ENCODE data around the gene GTF3C1.
"Not testable (repeated sequence)": the region's sequence is repeated elsewhere in the genome, so short reads cannot be mapped to it uniquely, and the experiment has no call there.

The GTF3C1 gene

DNA sequence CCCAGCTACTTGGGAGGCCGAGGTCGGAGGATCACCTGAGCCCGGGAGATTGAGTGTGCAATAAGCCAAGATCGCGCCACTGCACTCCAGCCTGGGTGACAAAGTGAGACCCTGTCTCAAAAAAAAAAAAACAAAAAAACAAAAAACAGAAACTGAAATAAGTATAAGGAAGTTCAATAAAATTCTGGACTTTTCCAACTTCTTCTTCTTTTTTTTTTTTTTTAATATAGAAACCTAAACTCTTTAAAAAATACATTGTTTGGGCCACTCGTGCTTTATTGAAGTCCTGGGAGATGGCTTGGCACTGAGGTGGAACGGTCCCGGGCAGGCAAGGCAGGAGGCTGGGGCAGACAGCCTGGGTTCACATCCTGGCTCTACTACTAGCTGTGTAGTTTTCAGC is 37.0 kb upstream of the GTF3C1 start:
- 97 to 100% methylated on average over 3 to 6 of the region's 8 CpGs for WGBS, 2 experiments (ENCODE audit: insufficient coverage in 2 of 2)
- Histone ChIP-seq H3K9me3 (ENCODE audit: control insufficient read depth, low read length) (no peaks in the 10 kb centered on the region), H3K4me1 (ENCODE audit: control insufficient read depth, insufficient read depth, low read length, poor library complexity, severe bottlenecking) (peaks cover 7% of the 10 kb centered on the region), H3K27ac (ENCODE audit: low read depth, low read length, severe bottlenecking) (no peak overlapping the region), H3K36me3 (ENCODE audit: control insufficient read depth, insufficient read depth, low read length) (peaks cover 15% of the 10 kb centered on the region), H3K4me3 (ENCODE audit: extremely low read depth, insufficient read depth, low read length, poor library complexity, severe bottlenecking) (no peak overlapping the region)

DNA sequence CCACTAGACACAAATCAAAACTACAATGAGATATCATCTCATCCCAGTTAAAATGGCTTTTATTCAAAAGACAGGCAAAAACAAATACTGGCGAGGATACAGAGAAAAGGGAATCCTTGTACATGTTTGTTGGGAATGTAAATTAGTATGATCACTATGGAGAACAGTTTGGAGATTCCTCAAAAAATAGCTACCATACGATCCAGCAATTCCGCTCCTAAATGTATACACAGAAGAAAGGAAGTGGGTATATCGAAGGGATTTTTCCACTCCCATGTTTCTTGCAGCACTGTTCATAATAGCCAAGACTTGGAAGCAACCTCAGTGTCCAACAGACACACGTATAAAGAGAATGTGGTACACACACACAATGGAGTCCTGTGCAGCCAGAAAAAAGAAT is 35.5 kb upstream of the GTF3C1 start:
- WGBS, 2 experiments (ENCODE audit: insufficient coverage in 2 of 2), result 87 to 100% methylated on average over 2 to 4 of the region's 5 CpGs
- H3K36me3 ChIP-seq (ENCODE audit: control insufficient read depth, insufficient read depth, low read length), result peaks cover 15% of the 10 kb centered on the region
- no peak overlapping the region for H3K4me3 ChIP-seq (ENCODE audit: extremely low read depth, insufficient read depth, low read length, poor library complexity, severe bottlenecking)
- no peak overlapping the region for H3K27ac ChIP-seq (ENCODE audit: low read depth, low read length, severe bottlenecking)
- H3K4me1 ChIP-seq (ENCODE audit: control insufficient read depth, insufficient read depth, low read length, poor library complexity, severe bottlenecking), result peaks cover 7% of the 10 kb centered on the region
- H3K9me3 ChIP-seq (ENCODE audit: control insufficient read depth, low read length), result no peaks in the 10 kb centered on the region

DNA sequence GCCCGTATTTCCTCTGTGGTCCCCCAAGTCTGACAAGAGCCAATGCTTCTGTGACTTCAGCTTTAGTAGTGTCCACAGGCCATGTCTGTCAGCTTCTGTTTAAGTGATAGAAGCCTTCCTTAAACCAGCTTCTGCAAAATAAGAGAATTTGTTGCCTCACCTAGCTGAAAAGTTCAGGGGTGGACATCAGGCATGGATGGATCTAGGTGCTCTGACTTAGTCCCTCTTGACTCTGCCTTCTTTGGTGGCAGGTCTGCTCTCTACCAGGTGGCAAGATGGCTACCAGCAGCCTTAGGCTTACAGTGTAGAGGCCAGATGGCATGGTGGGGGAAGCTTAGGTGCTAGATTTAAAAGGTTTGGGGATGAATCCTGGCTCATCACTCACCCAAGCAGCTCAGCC is 33.9 kb upstream of the GTF3C1 start:
- H3K4me1 ChIP-seq (ENCODE audit: control insufficient read depth, insufficient read depth, low read length, poor library complexity, severe bottlenecking), result peaks cover 17% of the 10 kb centered on the region
- WGBS, 2 experiments (ENCODE audit: insufficient coverage in 2 of 2), result 89 to 90% methylated on average over 1 of the region's 1 CpG
- no peak overlapping the region for H3K4me3 ChIP-seq (ENCODE audit: extremely low read depth, insufficient read depth, low read length, poor library complexity, severe bottlenecking)
- peak overlapping the region; percentile 45 for H3K27ac ChIP-seq (ENCODE audit: low read depth, low read length, severe bottlenecking)
- no peaks in the 10 kb centered on the region for H3K9me3 ChIP-seq (ENCODE audit: control insufficient read depth, low read length)
- peaks cover 15% of the 10 kb centered on the region for H3K36me3 ChIP-seq (ENCODE audit: control insufficient read depth, insufficient read depth, low read length)

DNA sequence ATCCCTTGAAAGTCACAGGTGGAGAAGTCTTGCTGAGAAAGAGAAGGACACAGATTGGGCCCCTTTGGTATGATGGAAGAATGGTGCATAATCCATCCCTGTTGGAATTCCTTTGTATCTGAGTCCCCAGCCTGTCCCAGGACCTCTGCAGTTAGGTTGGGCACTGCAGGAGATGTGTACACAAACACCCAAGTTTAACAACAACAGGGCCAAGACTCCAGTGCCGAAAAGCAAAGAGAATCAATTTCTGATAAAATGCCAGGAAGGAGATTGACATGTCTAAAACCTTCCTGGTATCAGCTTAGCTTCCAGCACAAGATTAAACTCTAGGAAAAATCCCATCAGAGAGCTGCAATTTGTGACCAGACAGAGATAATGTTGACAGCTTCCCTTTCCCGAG is 33.2 kb upstream of the GTF3C1 start:
- Histone ChIP-seq H3K4me1 (ENCODE audit: control insufficient read depth, insufficient read depth, low read length, poor library complexity, severe bottlenecking) (peaks cover 21% of the 10 kb centered on the region), H3K27ac (ENCODE audit: low read depth, low read length, severe bottlenecking) (peak overlapping the region; percentile 45), H3K9me3 (ENCODE audit: control insufficient read depth, low read length) (no peaks in the 10 kb centered on the region), H3K4me3 (ENCODE audit: extremely low read depth, insufficient read depth, low read length, poor library complexity, severe bottlenecking) (no peak overlapping the region), H3K36me3 (ENCODE audit: control insufficient read depth, insufficient read depth, low read length) (peaks cover 17% of the 10 kb centered on the region)
- 83 to 100% methylated on average over 1 of the region's 2 CpGs for WGBS, 2 experiments (ENCODE audit: insufficient coverage in 2 of 2)

DNA sequence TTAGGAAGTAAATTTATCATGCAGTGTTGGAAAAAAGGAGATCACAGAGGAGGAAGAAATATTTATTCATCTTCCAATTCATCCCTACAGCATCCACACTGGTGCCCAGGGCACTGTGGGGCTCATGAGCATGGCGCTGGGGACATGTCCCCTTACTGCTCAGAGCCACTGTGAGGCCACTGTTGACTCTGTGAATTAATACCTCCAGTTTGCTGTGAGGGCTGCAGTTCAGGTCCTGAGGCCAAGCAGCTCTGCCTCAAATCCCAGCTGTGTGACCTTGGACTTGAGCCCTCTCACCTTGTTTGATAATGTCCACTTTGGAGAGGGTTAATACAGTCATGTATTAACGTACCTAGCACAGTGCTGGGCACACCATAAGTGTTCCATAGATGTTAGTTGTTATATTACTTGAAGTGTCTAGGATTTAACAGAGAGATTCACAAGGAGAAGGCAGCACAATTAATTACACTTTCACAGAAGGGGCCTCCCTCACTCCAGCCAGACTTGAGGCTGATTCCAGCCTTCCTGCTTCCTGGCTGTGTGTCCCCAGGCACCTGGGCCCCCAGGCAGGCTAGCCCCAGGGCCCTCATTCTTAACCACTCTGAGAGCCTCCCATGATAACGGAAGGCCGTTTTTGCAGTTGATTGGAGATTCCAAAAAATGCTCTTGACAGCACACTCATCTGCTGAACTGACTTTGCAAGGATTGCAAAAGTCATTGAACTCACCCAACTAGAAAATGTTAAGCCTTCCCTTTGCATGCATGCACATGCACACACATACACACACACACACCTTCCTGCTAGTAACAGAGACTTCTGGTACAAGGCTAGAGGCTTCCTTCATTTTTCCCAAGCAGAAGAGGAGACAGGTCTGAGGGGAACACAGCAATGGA is 29.6 kb upstream of the GTF3C1 start:
- Histone ChIP-seq H3K27ac (ENCODE audit: low read depth, low read length, severe bottlenecking) (peak overlapping the region; percentile 63), H3K4me3 (ENCODE audit: extremely low read depth, insufficient read depth, low read length, poor library complexity, severe bottlenecking) (no peak overlapping the region), H3K4me1 (ENCODE audit: control insufficient read depth, insufficient read depth, low read length, poor library complexity, severe bottlenecking) (peaks cover 22% of the 10 kb centered on the region), H3K36me3 (ENCODE audit: control insufficient read depth, insufficient read depth, low read length) (peaks cover 25% of the 10 kb centered on the region), H3K9me3 (ENCODE audit: control insufficient read depth, low read length) (no peaks in the 10 kb centered on the region)
- WGBS, 2 experiments (ENCODE audit: insufficient coverage in 2 of 2), result 88 to 97% methylated on average over 3 of the region's 4 CpGs

DNA sequence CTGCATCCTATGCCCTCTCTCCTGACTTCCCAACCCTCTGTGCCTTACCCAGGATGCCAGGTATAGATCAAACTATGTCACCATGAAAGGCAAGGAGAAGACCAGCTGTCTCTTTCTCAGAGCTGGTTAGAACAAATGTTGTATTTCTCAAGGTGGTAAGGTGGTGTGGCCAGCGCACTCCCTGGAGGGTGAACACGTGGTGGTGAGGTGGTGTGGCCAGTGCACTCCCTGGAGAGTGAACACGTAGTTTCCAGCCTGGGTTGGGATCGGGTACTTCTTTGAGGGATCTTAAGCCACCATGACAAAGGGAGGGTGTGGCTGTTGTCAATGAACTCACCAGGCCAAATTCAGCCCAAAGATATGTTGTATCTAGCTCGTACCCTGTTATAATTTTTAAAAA is 27.0 kb upstream of the GTF3C1 start:
- Histone ChIP-seq H3K27ac (ENCODE audit: low read depth, low read length, severe bottlenecking) (no peak overlapping the region), H3K9me3 (ENCODE audit: control insufficient read depth, low read length) (no peaks in the 10 kb centered on the region), H3K4me3 (ENCODE audit: extremely low read depth, insufficient read depth, low read length, poor library complexity, severe bottlenecking) (no peak overlapping the region), H3K36me3 (ENCODE audit: control insufficient read depth, insufficient read depth, low read length) (peaks cover 18% of the 10 kb centered on the region), H3K4me1 (ENCODE audit: control insufficient read depth, insufficient read depth, low read length, poor library complexity, severe bottlenecking) (peaks cover 15% of the 10 kb centered on the region)
- WGBS, 2 experiments (ENCODE audit: insufficient coverage in 2 of 2), result 67 to 68% methylated on average over 4 of the region's 5 CpGs

DNA sequence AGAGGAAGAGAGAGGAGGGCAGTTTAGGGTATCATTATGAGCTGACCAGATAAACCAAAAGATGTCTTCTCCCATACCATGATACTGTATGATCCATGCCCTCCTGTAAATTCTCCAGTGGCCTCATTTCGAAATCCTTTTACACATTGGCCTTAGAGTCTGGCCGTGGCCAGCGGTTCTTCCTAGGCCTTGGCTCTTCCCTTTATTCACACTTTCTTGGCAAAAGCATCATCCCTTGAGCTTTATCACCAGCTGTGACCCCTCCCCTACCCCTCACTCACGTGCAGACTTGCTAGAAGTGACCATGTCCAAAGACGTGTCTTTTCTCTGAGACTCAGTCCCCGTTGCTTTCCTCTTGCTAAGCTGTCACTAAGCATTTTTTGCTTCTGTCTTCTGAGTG is 23.0 kb upstream of the GTF3C1 start:
- no peaks in the 10 kb centered on the region for H3K9me3 ChIP-seq (ENCODE audit: control insufficient read depth, low read length)
- no peak overlapping the region for H3K4me3 ChIP-seq (ENCODE audit: extremely low read depth, insufficient read depth, low read length, poor library complexity, severe bottlenecking)
- no peak overlapping the region for H3K27ac ChIP-seq (ENCODE audit: low read depth, low read length, severe bottlenecking)
- 83 to 91% methylated on average over 6 of the region's 6 CpGs for WGBS, 2 experiments (ENCODE audit: insufficient coverage in 2 of 2)
- peaks cover 15% of the 10 kb centered on the region for H3K36me3 ChIP-seq (ENCODE audit: control insufficient read depth, insufficient read depth, low read length)
- no peaks in the 10 kb centered on the region for H3K4me1 ChIP-seq (ENCODE audit: control insufficient read depth, insufficient read depth, low read length, poor library complexity, severe bottlenecking)

DNA sequence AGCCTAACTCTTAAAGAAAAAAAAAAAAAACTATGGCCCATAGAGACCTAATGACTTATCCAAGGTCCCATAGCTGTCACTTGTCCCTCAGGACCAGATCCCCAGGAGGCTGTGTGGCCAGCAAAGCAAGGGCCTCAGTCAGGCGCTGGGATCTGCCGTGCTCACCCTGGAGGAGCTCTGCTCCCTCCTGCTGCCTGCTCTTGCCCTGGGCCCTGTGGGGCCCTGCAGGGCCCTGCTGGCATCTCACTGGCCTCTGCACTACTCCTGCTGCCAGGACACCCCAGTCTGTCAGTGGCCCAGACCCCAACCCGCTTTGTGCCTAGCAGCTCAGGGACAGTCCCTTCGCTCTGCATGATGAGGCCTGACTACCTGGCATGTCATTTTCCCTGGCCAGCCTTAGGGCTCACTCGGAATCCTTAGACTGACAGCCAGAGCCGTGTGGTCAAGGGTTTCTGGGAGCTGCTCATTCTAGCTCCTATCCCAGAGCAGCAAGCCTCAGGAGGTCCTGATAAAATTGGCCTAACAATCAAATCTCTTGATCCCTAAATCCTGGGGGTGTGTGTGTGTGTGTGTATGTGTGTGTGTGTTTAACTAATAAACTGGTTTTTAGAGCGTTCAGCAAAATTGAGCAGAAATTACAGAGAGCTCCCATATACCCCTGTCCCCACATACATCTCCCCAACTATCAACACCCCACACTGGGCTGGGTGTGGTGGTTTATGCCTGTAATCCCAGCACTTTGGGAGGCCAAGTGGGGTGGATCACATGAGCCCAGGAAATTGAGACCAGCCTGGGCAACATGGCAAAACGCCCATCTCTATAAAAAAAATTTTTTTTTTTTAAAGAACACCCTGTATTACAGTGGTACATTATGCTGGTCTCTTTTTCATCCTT is 22.0 kb upstream of the GTF3C1 start:
- Histone ChIP-seq H3K4me3 (ENCODE audit: extremely low read depth, insufficient read depth, low read length, poor library complexity, severe bottlenecking) (no peak overlapping the region), H3K9me3 (ENCODE audit: control insufficient read depth, low read length) (no peaks in the 10 kb centered on the region)
- WGBS, 2 experiments (ENCODE audit: insufficient coverage in 2 of 2), result 94 to 95% methylated on average over 5 to 6 of the region's 8 CpGs

DNA sequence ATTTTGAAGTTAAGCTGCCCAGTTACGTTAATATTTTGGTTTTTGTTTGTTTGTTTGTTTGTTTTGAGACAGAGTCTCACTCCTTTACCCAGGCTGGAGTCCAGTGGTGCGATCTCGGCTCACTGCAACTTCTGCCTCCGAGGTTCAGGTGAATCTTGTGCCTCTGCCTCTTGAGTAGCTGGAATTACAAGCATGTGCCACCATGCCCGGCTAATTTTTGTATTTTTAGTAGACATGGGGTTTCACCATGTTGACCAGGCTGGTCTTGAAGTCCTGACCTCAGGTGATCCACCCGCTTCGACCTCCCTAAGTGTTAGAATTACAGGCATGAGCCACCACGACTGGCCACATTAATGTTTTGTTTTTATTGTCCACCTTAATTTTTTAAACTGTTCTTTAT is 21.3 kb upstream of the GTF3C1 start:
- H3K27ac ChIP-seq (ENCODE audit: low read depth, low read length, severe bottlenecking); H3K9me3 ChIP-seq (ENCODE audit: control insufficient read depth, low read length); H3K4me3 ChIP-seq (ENCODE audit: extremely low read depth, insufficient read depth, low read length, poor library complexity, severe bottlenecking); H3K4me1 ChIP-seq (ENCODE audit: control insufficient read depth, insufficient read depth, low read length, poor library complexity, severe bottlenecking): not testable (repeated sequence)
- 96 to 97% methylated on average over 4 to 5 of the region's 8 CpGs for WGBS, 2 experiments (ENCODE audit: insufficient coverage in 2 of 2)
- peaks cover 13% of the 10 kb centered on the region for H3K36me3 ChIP-seq (ENCODE audit: control insufficient read depth, insufficient read depth, low read length)

More for the DNA sequence above, 22.0 kb upstream of the GTF3C1 start:
- H3K4me1 ChIP-seq (ENCODE audit: control insufficient read depth, insufficient read depth, low read length, poor library complexity, severe bottlenecking), result no peaks in the 10 kb centered on the region
- H3K27ac ChIP-seq (ENCODE audit: low read depth, low read length, severe bottlenecking), result no peak overlapping the region
- peaks cover 17% of the 10 kb centered on the region for H3K36me3 ChIP-seq (ENCODE audit: control insufficient read depth, insufficient read depth, low read length)

DNA sequence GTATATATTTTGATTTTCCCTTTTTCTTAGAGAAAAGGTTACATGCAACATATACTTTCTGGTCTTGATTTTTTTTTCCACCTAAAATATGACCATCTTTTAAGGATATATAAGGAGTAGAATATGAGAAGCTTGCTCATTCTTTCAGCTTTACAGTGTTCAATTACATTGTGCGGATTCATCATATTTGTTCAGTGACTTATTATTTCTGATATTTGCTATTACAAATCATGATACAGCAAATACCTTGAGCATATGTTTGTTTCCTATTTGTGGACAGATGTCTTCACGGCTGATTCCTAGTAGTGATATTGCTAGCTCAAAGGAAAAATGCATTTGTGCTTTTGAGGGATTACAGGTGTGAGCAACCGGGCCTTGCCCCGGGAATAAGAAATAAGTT is 18.4 kb upstream of the GTF3C1 start:
- Histone ChIP-seq H3K36me3 (ENCODE audit: control insufficient read depth, insufficient read depth, low read length) (peaks cover 4% of the 10 kb centered on the region), H3K9me3 (ENCODE audit: control insufficient read depth, low read length) (no peaks in the 10 kb centered on the region), H3K4me3 (ENCODE audit: extremely low read depth, insufficient read depth, low read length, poor library complexity, severe bottlenecking) (no peak overlapping the region), H3K4me1 (ENCODE audit: control insufficient read depth, insufficient read depth, low read length, poor library complexity, severe bottlenecking) (no peaks in the 10 kb centered on the region), H3K27ac (ENCODE audit: low read depth, low read length, severe bottlenecking) (no peak overlapping the region)
- WGBS, 2 experiments (ENCODE audit: insufficient coverage in 2 of 2), result 93 to 97% methylated on average over 3 of the region's 4 CpGs

All from mesodermal cell (in vitro differentiated cells).